GM19238 (cell line): ENCODE results near the gene AGTRAP.

Experiments used
- DNase-seq: peaks from one replicate; pipeline ENCODE4 v3.0.0; 2011; ENCODE audit warnings: low spot score; ENCODE audit not compliant: insufficient read length

AGTRAP gene

DNA sequence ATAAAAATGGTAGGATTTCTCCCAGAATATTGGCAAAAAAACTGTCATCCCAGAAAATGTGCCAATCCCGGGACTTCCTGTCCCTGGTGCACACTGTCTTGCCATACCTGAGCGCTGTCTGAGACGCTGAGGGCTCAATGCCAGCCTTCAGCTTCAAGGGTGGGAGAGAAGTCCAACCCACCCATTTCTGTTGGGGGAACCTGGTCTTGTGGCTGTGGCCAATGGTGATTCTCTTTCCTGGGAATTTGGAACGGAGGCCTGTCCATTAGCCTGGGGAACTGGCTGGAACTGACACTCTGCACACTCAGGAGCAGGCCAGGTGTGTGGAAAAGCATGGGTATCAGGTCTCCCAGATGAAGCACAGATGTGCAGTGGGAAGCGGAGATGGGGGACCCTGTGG is 63.2 kb downstream of the AGTRAP start:
- no peak for DNase-seq

DNA sequence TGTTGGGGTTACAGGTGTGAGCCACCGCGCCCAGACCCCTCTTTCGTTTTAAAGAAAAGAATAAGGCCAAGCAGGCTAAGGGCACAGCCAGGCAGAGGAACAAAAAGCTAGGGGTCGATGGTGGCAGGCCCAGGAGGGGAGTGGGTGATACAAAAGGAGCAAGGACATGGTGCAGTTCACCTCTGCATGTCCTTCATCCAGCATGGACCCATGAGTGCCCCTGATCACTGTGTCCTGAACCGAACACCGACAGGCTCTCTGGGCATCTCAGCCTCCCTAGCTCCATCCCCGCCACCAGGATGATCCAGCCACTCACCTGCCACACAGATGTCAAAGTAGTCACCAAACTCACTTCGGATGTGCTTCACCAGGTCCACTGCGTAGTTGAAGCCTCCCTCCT is 64.0 kb downstream of the AGTRAP start:
- DNase-seq = no peak

DNA sequence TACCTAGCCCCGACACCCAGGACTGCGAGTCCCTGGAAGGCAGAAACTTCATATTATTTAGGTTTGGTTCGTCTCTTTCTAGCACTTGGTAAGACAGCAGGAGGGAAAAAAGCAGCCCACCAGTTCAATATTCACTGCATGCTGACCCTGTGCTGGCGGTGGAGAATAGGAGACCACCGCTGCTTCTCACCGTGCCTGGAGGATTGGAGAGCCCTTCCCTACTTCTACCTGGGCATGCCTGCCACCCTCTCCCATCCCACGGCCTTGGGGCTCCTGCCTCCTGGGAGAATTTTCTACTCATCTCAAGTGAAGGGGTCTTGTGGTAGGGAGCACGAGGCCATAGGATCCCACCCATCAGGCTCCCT is 64.4 kb downstream of the AGTRAP start:
- no peak for DNase-seq
